Measurements from ENCODE around the gene SPATA13. TPM values are rescaled to one million over a fixed set of nuclear protein-coding genes. Genes with fewer than 3 reads are reported as not detected.

Gene SPATA13
- total RNA-seq, 1 experiment from 2014 or later = 14.1 TPM

- H2BK20ac ChIP-seq (ENCODE audit: low read depth, low read length, poor library complexity, severe bottlenecking) = no peak overlapping the region
- no peak overlapping the region for H3K27ac ChIP-seq (ENCODE audit: insufficient read length, low read depth, low read length)
- no peak overlapping the region for H3K9ac ChIP-seq (ENCODE audit: extremely low read depth, insufficient read length, low read length)
- H3K79me1 ChIP-seq (ENCODE audit: insufficient read depth, low read depth, low read length, poor library complexity, severe bottlenecking) = no peaks in the 10 kb centered on the region
- no peak overlapping the region for H2BK5ac ChIP-seq (ENCODE audit: insufficient read length, low read length)
- H3K4me1 Mint-ChIP-seq = peaks cover 34 to 39% of the 10 kb centered on the region in 2 experiments
- H2BK120ac ChIP-seq (ENCODE audit: low read depth, low read length, poor library complexity, severe bottlenecking) = no peak overlapping the region
- H3K4me1 ChIP-seq (ENCODE audit: insufficient read depth, low read length) = peaks cover 8% of the 10 kb centered on the region
- no peak overlapping the region for H4K5ac ChIP-seq (ENCODE audit: insufficient read length, low read depth, low read length)
- H2AK5ac ChIP-seq (ENCODE audit: insufficient read length, low read length) = no peak overlapping the region
- no peaks in the 10 kb centered on the region for H3K36me3 Mint-ChIP-seq (ENCODE audit: insufficient read depth in 1 of 3, low read depth in 3 of 3)
- TF ChIP-seq, protein P1, sequence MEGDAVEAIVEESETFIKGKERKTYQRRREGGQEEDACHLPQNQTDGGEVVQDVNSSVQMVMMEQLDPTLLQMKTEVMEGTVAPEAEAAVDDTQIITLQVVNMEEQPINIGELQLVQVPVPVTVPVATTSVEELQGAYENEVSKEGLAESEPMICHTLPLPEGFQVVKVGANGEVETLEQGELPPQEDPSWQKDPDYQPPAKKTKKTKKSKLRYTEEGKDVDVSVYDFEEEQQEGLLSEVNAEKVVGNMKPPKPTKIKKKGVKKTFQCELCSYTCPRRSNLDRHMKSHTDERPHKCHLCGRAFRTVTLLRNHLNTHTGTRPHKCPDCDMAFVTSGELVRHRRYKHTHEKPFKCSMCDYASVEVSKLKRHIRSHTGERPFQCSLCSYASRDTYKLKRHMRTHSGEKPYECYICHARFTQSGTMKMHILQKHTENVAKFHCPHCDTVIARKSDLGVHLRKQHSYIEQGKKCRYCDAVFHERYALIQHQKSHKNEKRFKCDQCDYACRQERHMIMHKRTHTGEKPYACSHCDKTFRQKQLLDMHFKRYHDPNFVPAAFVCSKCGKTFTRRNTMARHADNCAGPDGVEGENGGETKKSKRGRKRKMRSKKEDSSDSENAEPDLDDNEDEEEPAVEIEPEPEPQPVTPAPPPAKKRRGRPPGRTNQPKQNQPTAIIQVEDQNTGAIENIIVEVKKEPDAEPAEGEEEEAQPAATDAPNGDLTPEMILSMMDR (conservative IDR thresholded peaks at IDR 0.05) = no peak
- no peak overlapping the region for H4K91ac ChIP-seq (ENCODE audit: insufficient read length, low read depth, low read length)
- H3K56ac ChIP-seq (ENCODE audit: insufficient read length, low read depth, low read length) = no peak overlapping the region
- H3K4me2 ChIP-seq (ENCODE audit: insufficient read depth, insufficient read length, low read length) = no peak overlapping the region
- no peak for DNase-seq
- no peak overlapping the region for H2AFZ ChIP-seq (ENCODE audit: low read length)
- H3K18ac ChIP-seq (ENCODE audit: insufficient read length, low read depth, low read length) = no peak overlapping the region
- H3K14ac ChIP-seq (ENCODE audit: insufficient read depth, low read length) = no peak overlapping the region
- no peak overlapping the region for H3K27ac Mint-ChIP-seq
- no peaks in the 10 kb centered on the region for H3K79me2 ChIP-seq (ENCODE audit: insufficient read depth, low read length)
- no peak overlapping the region for H3T11ph ChIP-seq (ENCODE audit: low read length)
- no peaks in the 10 kb centered on the region for H3K9me3 Mint-ChIP-seq
- no CpG with 5 or more reads among the region's 5 CpGs for WGBS (ENCODE audit: extremely low coverage, insufficient read length, low lambda C conversion rate)
- no peaks in the 10 kb centered on the region for H3K27me3 ChIP-seq (ENCODE audit: insufficient read depth, low read length)
- no peaks in the 10 kb centered on the region for H4K20me1 ChIP-seq (ENCODE audit: control insufficient read depth, insufficient read depth, insufficient read length)
- H3K23me2 ChIP-seq (ENCODE audit: insufficient read length, low read depth, low read length, poor library complexity, severe bottlenecking) = no peaks in the 10 kb centered on the region
- no peaks in the 10 kb centered on the region for H3K9me3 ChIP-seq (ENCODE audit: control insufficient read depth, low read depth, low read length)
- H3K27me3 Mint-ChIP-seq (ENCODE audit: low read depth) = peaks cover 4% of the 10 kb centered on the region; the same call in 1 of the 2 replicates
- H2BK15ac ChIP-seq (ENCODE audit: low read depth, low read length) = no peak overlapping the region
- no peak overlapping the region for H3K4ac ChIP-seq (ENCODE audit: low read depth, low read length)
- no peak overlapping the region for H3K4me3 Mint-ChIP-seq
- H3K23ac ChIP-seq (ENCODE audit: insufficient read length, low read depth, low read length) = no peak overlapping the region
- no peak overlapping the region for H2BK12ac ChIP-seq (ENCODE audit: insufficient read length, low read depth, low read length)
- H4K8ac ChIP-seq (replicated peaks; ENCODE audit: insufficient read length, low read depth, low read length) = no peak overlapping the region
These were observed 38.0 kb upstream of the SPATA13 start for GRCh38 chr13:24122569-24122968.

All from H9 (cell line).